ENCODE data around the gene ERC2. TPM values are rescaled to one million over a fixed set of nuclear protein-coding genes. Genes with fewer than 3 reads are reported as not detected.

Gene ERC2
- total RNA-seq, 3 donors from 2014 or later = 0.64 to 7.3 (median 1.3) TPM

GRCh38 chr3:56409790-56410189 lies 58.5 kb downstream of the ERC2 start:
- H3K4me3 ChIP-seq = no peak overlapping the region
- no peaks in the 10 kb centered on the region for H3K27me3 ChIP-seq
- no peak overlapping the region for H3K27ac ChIP-seq
- no peak for TF ChIP-seq POLR2AphosphoS5 (IDR thresholded peaks at IDR 0.05)
- TF ChIP-seq POLR2A (IDR thresholded peaks at IDR 0.05) = no peak
- intact Hi-C loops (cut with DNase I; ENCODE audit: low total_unique reads) = no loop called here
- H3K9me3 ChIP-seq = no peaks in the 10 kb centered on the region
- no peaks in the 10 kb centered on the region for H3K36me3 ChIP-seq
- no peak for DNase-seq (ENCODE audit: low spot score in 2 of 2)
- no peaks in the 10 kb centered on the region for H3K4me1 ChIP-seq

GRCh38 chr3:56408761-56409196 lies 59.5 kb downstream of the ERC2 start:
- H3K27ac ChIP-seq = no peak overlapping the region
- no peaks in the 10 kb centered on the region for H3K36me3 ChIP-seq
- intact Hi-C loops (cut with DNase I; ENCODE audit: low total_unique reads) = no loop called here
- DNase-seq (ENCODE audit: low spot score in 2 of 2) = no peak
- no peak overlapping the region for H3K4me3 ChIP-seq
- no peaks in the 10 kb centered on the region for H3K9me3 ChIP-seq
- no peak for TF ChIP-seq POLR2AphosphoS5 (IDR thresholded peaks at IDR 0.05)
- TF ChIP-seq CTCF (IDR thresholded peaks at IDR 0.05) = no peak
- no peak for TF ChIP-seq POLR2A (IDR thresholded peaks at IDR 0.05)
- H3K4me1 ChIP-seq = no peaks in the 10 kb centered on the region
- no peaks in the 10 kb centered on the region for H3K27me3 ChIP-seq

DNA sequence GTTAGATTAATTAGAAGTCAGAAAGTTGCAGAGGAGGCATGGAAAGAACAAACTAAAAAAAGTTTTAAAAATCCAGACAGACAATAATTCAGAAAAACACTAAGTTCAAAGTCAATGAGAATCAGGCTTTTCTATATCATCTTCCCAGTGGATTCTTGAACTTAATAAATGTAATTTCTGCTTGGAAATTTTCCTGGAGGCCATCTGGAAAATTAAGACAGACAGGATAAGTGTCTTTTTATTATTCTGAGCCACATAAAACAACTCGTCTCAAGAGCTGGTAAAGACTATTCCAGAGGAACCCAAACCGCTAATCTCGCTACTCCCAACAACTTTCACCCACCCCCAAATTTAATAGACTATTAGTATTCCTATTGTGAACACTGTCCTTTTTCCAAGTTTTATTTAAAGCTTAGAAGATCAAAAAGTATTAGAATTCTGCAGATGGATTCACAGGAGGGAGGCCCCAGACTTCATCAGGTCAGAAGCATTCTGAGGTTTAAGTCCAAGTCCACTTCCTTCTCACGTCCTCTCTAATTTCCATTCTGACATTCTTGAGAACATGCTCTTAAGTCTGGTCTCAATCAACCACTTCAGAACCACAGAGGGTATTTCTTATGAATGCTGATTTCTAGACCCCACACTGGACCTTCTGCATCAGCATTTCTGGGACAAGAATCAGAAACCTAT lies 61.3 kb downstream of the ERC2 start:
- no peak overlapping the region for H3K4me3 ChIP-seq
- TF ChIP-seq POLR2A (IDR thresholded peaks at IDR 0.05) (no peak), POLR2AphosphoS5 (IDR thresholded peaks at IDR 0.05) (no peak), CTCF (IDR thresholded peaks at IDR 0.05) (no peak)
- intact Hi-C loops (cut with DNase I; ENCODE audit: low total_unique reads) = no loop called here
- H3K27me3 ChIP-seq = no peaks in the 10 kb centered on the region
- no peak for DNase-seq (ENCODE audit: low spot score in 2 of 2)
- no peaks in the 10 kb centered on the region for H3K9me3 ChIP-seq
- no peak overlapping the region for H3K27ac ChIP-seq
- no peaks in the 10 kb centered on the region for H3K4me1 ChIP-seq
- H3K36me3 ChIP-seq = no peaks in the 10 kb centered on the region

GRCh38 chr3:56404884-56405283 lies 63.4 kb downstream of the ERC2 start:
- no peak overlapping the region for H3K4me3 ChIP-seq
- H3K9me3 ChIP-seq = no peaks in the 10 kb centered on the region
- intact Hi-C loops (cut with DNase I; ENCODE audit: low total_unique reads) = no loop called here
- no peak overlapping the region for H3K27ac ChIP-seq
- no peaks in the 10 kb centered on the region for H3K36me3 ChIP-seq
- H3K4me1 ChIP-seq = no peaks in the 10 kb centered on the region
- H3K27me3 ChIP-seq = no peaks in the 10 kb centered on the region
- DNase-seq (ENCODE audit: low spot score in 2 of 2) = no peak
- no peak for TF ChIP-seq CTCF (IDR thresholded peaks at IDR 0.05)
- no peak for TF ChIP-seq POLR2AphosphoS5 (IDR thresholded peaks at IDR 0.05)
- TF ChIP-seq POLR2A (IDR thresholded peaks at IDR 0.05) = no peak

DNA sequence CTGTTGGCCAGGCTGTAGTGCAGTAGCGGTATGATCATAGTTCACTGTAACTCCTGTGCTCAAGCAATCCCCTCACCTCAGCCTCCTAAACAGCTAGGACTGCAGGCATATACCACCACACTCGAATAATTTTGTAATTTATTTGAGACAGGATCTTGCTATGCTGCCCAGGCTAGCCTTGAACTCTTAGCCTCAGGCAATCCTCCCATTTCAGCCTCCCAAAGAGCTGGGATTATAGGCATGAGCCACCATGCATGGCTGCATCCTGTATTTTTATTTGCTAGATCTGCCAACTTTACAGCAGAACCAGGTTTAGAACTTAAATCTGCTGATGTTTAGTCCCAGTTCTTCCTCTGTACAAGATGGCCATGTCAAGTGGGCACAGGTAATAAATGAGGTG lies 69.6 kb downstream of the ERC2 start:
- H3K36me3 ChIP-seq = no peaks in the 10 kb centered on the region
- no peak for DNase-seq (ENCODE audit: low spot score in 2 of 2)
- H3K27me3 ChIP-seq = no peaks in the 10 kb centered on the region
- no peak overlapping the region for H3K27ac ChIP-seq
- H3K9me3 ChIP-seq = no peaks in the 10 kb centered on the region
- TF ChIP-seq CTCF (IDR thresholded peaks at IDR 0.05) = no peak
- no peak for TF ChIP-seq POLR2AphosphoS5 (IDR thresholded peaks at IDR 0.05)
- no peak for TF ChIP-seq POLR2A (IDR thresholded peaks at IDR 0.05)
- intact Hi-C loops (cut with DNase I; ENCODE audit: low total_unique reads) = no loop called here
- no peaks in the 10 kb centered on the region for H3K4me1 ChIP-seq
- no peak overlapping the region for H3K4me3 ChIP-seq

Measured in breast epithelium (tissue), 4 donors.